Measurements from ENCODE around the gene AEBP2.
"Not testable (repeated sequence)": the region's sequence is repeated elsewhere in the genome, so short reads cannot be mapped to it uniquely, and the experiment has no call there.

The AEBP2 gene

GRCh38 chr12:19439059-19440018 lies at the start of gene AEBP2:
Gene AEBP2 (plus strand): TSS chr12:19439492. CDS start chr12:19439700, 208 bp downstream.
- Histone ChIP-seq H3K4me3 (ENCODE audit: insufficient read depth, low read length, poor library complexity, severe bottlenecking) (peak within 1 kb of the TSS; percentile 89), H4K20me1 (ENCODE audit: low read depth, low read length) (peaks cover 8% of the 10 kb centered on the region), H3K4me2 (ENCODE audit: low read depth, low read length, poor library complexity, severe bottlenecking) (peak within 1 kb of the TSS; percentile 95), H3K9ac (ENCODE audit: low read length) (peak within 1 kb of the TSS; percentile 100), H3K9me2 (replicated peaks; ENCODE audit: insufficient read depth, low read length) (no peaks in the 10 kb centered on the region), H3F3A (ENCODE audit: insufficient read depth) (peaks cover 19% of the 10 kb centered on the region), H3K27ac (ENCODE audit: low read depth, low read length) (peak within 1 kb of the TSS; percentile 70), H3K27me3 (ENCODE audit: low read length) (no peaks in the 10 kb centered on the region), H2AFZ (ENCODE audit: low read depth, low read length, severe bottlenecking) (peak within 1 kb of the TSS; percentile 86), H3K9me3 (ENCODE audit: insufficient read depth, low read length) (no peaks in the 10 kb centered on the region), H3K36me3 (ENCODE audit: low read length) (peaks cover 9% of the 10 kb centered on the region), H3K79me2 (ENCODE audit: insufficient read depth, low read length) (peaks cover 41% of the 10 kb centered on the region)
- TF ChIP-seq CTCF (IDR thresholded peaks at IDR 0.05; ENCODE audit: insufficient read depth, low read length, poor library complexity, severe bottlenecking) (no peak), EZH2phosphoT487 (conservative IDR thresholded peaks at IDR 0.05; ENCODE audit: low read length) (no peak)

- Histone ChIP-seq H3K4me2 (ENCODE audit: low read depth, low read length, poor library complexity, severe bottlenecking) (no peak overlapping the region), H3K36me3 (ENCODE audit: low read length) (no peaks in the 10 kb centered on the region), H2AFZ (ENCODE audit: low read depth, low read length, severe bottlenecking) (no peak overlapping the region), H3K4me3 (ENCODE audit: insufficient read depth, low read length, poor library complexity, severe bottlenecking) (no peak overlapping the region), H3K79me2 (ENCODE audit: insufficient read depth, low read length) (no peaks in the 10 kb centered on the region), H3K9ac (ENCODE audit: low read length) (no peak overlapping the region), H3F3A (ENCODE audit: insufficient read depth) (no peaks in the 10 kb centered on the region), H3K27me3 (ENCODE audit: low read length) (no peaks in the 10 kb centered on the region), H3K9me3 (ENCODE audit: insufficient read depth, low read length) (no peaks in the 10 kb centered on the region), H4K20me1 (ENCODE audit: low read depth, low read length) (no peaks in the 10 kb centered on the region), H3K27ac (ENCODE audit: low read depth, low read length) (no peak overlapping the region), H3K9me2 (replicated peaks; ENCODE audit: insufficient read depth, low read length) (no peaks in the 10 kb centered on the region)
- TF ChIP-seq CTCF (IDR thresholded peaks at IDR 0.05; ENCODE audit: insufficient read depth, low read length, poor library complexity, severe bottlenecking) (no peak), EZH2phosphoT487 (conservative IDR thresholded peaks at IDR 0.05; ENCODE audit: low read length) (no peak)
Observed at GRCh38 chr12:19390051-19390598, 49.2 kb upstream of the AEBP2 start.

DNA sequence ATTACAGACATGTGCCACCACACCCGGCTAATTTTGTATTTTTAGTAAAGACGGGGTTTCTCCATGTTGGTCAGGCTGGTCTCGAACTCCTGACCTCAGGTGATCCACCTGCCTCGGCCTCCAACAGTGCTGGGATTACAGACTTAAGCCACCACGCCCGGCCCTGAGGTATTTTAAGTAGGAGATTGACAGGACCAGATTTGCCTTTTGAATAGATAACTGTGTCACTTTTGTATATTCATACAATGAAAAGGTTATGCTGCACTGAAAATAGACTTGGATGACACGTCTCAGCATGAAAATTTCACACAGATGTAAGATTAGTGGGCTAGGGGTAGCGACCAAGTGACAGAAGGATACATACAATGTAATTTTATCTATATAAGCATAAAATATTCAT lies 46.6 kb upstream of the AEBP2 start:
- not testable (repeated sequence) for H3K9me2 ChIP-seq (replicated peaks; ENCODE audit: insufficient read depth, low read length)

GRCh38 chr12:19394385-19394784 lies 44.9 kb upstream of the AEBP2 start:
- H3K4me2 ChIP-seq (ENCODE audit: low read depth, low read length, poor library complexity, severe bottlenecking) = no peak overlapping the region
- no peaks in the 10 kb centered on the region for H3K9me3 ChIP-seq (ENCODE audit: insufficient read depth, low read length)
- no peaks in the 10 kb centered on the region for H3K9me2 ChIP-seq (replicated peaks; ENCODE audit: insufficient read depth, low read length)
- H3K79me2 ChIP-seq (ENCODE audit: insufficient read depth, low read length) = no peaks in the 10 kb centered on the region
- H3K27me3 ChIP-seq (ENCODE audit: low read length) = no peaks in the 10 kb centered on the region
- H3K36me3 ChIP-seq (ENCODE audit: low read length) = no peaks in the 10 kb centered on the region
- no peak for TF ChIP-seq EZH2phosphoT487 (conservative IDR thresholded peaks at IDR 0.05; ENCODE audit: low read length)
- no peak for TF ChIP-seq CTCF (IDR thresholded peaks at IDR 0.05; ENCODE audit: insufficient read depth, low read length, poor library complexity, severe bottlenecking)
- no peak overlapping the region for H3K27ac ChIP-seq (ENCODE audit: low read depth, low read length)
- H4K20me1 ChIP-seq (ENCODE audit: low read depth, low read length) = no peaks in the 10 kb centered on the region
- H3F3A ChIP-seq (ENCODE audit: insufficient read depth) = no peaks in the 10 kb centered on the region
- no peak overlapping the region for H3K4me3 ChIP-seq (ENCODE audit: insufficient read depth, low read length, poor library complexity, severe bottlenecking)
- H2AFZ ChIP-seq (ENCODE audit: low read depth, low read length, severe bottlenecking) = no peak overlapping the region
- H3K9ac ChIP-seq (ENCODE audit: low read length) = no peak overlapping the region

More for the DNA sequence above, 46.6 kb upstream of the AEBP2 start:
- H3K27me3 ChIP-seq (ENCODE audit: low read length); H3K9me3 ChIP-seq (ENCODE audit: insufficient read depth, low read length); H4K20me1 ChIP-seq (ENCODE audit: low read depth, low read length); H3K79me2 ChIP-seq (ENCODE audit: insufficient read depth, low read length); H3K9ac ChIP-seq (ENCODE audit: low read length); H2AFZ ChIP-seq (ENCODE audit: low read depth, low read length, severe bottlenecking); H3K4me3 ChIP-seq (ENCODE audit: insufficient read depth, low read length, poor library complexity, severe bottlenecking); H3F3A ChIP-seq (ENCODE audit: insufficient read depth); H3K36me3 ChIP-seq (ENCODE audit: low read length); H3K27ac ChIP-seq (ENCODE audit: low read depth, low read length); H3K4me2 ChIP-seq (ENCODE audit: low read depth, low read length, poor library complexity, severe bottlenecking): not testable (repeated sequence)
